HG03060 (cell line): Measurements from ENCODE around the gene SIGLEC15.
"Not testable (repeated sequence)": the region's sequence is repeated elsewhere in the genome, so short reads cannot be mapped to it uniquely, and the experiment has no call there.

Source experiments
- ATAC-seq: cut with Tn5 transposase; IDR thresholded peaks from one replicate; pipeline ENCODE4 v1.9.1; 2021; ENCODE audit warnings: low read depth, moderate number of reproducible peaks; ENCODE audit not compliant: unreplicated experiment

Gene SIGLEC15

DNA sequence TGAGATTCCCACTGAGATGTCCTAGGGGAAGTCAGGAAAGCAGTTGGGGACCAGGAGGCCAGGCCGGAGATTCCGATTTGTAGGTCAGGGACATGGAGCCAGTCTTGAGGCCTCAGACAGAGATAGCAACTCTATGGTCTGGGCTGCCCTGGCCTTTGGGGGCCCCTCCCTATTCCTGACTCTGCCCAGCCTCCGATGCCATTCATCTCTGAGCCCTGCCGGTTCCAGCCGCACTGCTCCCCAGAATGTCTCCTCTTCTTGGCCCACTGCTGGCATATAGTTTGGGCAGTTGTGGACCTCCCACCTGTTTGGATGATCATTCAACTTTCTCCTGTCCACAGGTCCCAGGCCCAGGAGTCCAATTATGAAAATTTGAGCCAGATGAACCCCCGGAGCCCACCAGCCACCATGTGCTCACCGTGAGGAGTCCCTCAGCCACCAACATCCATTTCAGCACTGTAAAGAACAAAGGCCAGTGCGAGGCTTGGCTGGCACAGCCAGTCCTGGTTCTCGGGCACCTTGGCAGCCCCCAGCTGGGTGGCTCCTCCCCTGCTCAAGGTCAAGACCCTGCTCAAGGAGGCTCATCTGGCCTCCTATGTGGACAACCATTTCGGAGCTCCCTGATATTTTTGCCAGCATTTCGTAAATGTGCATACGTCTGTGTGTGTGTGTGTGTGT is 16.4 kb downstream of the SIGLEC15 start:
- no peak for ATAC-seq

DNA sequence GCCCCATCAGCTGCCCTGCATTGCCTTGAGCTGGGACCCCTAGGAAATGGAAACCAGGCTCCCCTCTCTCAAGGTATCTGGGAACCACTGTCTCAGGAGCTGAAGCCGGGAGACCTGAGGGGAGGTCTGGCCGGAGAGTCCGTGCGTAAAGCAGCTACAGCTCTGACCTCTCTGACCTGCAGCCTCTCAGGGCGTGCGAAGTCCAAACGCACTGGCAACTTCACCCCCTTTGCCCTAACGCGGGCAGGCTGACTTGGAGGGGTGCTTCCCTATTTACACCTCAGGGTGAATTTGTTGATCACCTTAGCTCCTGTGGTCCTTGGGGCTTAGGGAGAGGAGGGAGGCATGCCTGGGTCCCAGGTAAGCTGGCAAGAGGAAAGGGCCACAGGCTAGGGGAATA is 17.5 kb downstream of the SIGLEC15 start:
- ATAC-seq: no peak

DNA sequence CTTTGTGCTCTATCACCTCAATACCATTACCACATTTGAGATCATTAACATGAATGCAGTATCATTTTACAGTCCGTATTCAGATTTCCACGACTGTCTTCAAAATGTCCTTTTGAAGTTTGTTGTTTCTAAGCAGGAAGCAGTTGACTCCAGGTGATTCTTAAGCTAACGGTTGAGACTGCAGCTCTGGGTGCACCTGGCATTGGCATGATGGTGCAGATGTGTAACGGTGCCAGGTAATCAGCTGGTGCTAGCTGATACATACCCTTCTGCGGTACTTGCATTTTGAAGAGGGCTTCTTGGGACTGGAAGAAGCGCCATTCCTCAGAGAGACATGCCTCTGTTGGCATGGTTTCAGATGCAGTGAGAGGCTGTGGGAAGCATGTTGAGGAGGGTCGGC is 19.5 kb downstream of the SIGLEC15 start:
- ATAC-seq: no peak

DNA sequence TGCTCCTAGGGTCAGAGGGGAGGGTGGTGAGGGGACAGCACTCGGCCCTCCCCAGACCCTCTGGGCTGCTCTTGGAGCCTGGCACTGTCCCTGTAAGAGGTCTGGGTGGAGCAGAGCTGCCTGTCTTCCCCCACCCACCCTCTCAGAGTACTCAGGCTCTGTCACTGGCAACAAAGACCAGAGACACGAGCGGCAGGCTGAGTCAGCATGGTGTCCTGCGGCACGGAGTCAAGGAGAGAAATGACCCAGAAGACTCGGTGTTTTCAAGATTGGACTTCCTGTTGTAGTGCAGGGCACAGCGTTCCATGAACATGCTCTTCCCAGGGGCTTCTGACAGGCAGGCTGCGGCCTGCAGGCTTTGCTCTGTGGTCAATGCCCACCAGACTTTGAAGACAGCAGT is 19.9 kb downstream of the SIGLEC15 start:
- ATAC-seq: no peak

DNA sequence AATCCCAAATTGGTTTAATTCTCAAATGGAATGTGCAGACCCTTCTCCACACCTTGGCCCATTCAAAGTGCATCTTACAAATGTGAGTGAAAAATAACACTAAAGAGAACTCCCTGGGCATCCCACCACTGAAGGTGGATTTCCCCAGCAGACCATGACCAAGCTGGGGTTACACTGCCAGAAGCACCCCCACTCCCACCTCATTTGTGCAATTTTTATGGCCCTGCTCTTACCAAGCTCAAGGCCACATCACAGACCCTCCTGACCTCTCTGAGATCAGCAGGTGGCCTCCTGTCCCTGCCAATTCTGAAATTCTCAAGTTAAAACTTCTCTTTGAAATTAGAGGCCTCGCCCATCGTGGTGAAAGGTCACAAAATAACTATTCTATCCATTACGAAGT is 21.6 kb downstream of the SIGLEC15 start:
- no peak for ATAC-seq

DNA sequence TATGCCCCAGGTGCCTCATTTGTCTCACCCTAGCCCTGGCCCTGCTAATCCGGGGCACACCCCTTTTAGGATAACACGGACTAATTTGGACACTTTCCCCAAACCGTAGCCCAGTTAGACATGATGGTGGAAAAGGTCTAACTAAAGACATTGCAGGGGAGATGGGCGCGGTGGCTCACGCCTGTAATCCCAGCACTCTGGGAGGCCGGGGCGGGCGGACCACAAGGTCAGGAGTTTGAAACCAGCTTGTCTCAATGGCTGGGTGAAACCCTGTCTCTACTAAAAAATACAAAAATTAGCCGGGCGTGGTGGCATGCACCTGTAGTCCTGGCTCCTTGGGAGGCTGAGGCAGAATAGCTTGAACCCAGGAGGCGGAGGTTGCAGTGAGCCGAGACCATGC is 23.2 kb downstream of the SIGLEC15 start:
- not testable (repeated sequence) for ATAC-seq

DNA sequence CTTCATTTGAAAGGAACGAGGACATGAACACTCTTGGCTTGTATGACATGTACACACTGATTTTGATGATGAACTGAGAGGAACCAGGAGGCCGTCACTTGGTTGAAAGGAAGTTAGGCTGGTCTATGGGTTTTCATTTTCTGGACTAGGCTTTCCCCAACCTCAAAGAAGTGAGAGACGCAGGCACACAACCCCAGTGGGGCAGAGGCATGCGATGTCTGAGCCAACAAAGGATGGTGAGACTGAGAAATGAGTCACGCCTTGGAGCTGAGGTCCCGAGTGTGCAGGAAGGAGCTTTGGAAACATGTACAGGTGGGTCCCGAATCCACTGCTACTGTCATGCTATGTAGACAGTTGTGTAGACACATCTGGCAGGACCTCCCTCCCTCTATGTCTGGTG is 24.1 kb downstream of the SIGLEC15 start:
- no peak for ATAC-seq

DNA sequence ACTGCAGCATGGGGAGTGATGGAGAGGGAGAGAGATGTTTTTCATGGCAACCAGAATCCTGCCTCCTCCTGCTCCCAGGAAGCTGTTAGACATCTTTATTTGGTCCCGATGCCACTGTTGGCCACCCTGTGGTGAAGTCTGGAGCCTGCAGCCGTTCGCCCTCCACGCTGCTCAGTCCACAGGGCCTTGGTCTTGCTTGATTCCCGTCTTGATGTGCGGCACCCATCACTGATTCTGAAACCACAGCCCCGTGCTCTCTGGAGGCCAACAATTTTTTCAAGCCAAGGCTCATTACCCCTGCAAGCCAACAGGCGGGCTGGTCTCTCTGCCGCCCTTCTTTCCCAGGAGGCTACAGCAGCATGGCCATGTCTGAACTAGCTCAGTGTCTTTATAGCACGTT is 24.5 kb downstream of the SIGLEC15 start:
- no peak for ATAC-seq

DNA sequence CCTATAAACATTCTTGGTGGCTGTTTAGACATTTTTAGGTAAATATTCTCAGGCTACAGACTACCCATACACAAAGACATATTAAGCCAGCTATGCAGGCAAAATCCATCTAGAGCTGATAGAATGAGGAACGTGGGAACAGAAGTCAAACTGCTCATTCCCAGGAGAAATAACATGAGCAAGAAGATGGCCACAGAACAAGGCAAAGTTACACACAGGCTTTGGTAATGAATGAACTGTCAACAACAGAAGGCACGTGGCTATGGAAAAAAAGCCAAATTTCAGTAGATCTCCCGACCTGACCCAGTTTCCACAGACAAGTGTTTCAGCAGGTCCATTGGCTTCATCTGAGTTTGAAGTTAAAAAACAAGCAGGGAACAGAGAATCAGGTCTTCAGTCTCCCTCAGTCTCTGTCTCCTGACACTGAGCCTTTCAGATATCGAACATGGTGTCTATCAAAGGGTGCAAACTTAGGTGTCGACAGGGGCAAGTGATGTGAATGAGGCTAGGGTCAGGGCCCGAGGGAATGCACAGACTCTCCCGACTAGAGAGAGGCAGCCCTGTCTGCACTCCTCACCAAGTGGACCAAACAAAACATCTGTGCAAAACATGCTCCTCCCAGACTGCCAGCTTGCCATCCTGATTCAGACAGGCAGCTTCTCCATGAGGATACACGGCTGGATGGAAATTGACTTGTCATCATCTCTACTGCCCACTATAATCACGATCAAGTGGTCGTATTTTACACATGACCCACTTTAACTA is 25.9 kb downstream of the SIGLEC15 start:
- no peak for ATAC-seq

DNA sequence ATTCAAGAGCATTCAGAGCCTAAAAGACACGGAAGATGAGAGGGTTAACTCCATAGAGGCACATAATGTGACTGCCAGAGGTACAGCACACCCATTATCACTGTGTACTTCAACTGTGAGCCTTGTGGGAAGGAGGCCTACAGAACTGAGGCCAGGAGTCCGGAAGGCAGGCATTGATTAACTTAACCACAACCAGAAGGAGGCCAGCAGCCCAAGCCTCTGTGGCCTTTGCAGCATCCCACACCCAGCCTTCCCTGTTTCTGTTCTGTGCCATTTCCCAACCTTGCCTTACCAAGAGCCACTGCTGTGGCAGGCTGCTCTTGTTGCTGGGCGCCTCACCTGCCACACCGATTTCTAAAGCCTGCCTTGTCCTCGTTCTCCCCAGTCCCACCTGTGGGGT is 27.2 kb downstream of the SIGLEC15 start:
- no peak for ATAC-seq

DNA sequence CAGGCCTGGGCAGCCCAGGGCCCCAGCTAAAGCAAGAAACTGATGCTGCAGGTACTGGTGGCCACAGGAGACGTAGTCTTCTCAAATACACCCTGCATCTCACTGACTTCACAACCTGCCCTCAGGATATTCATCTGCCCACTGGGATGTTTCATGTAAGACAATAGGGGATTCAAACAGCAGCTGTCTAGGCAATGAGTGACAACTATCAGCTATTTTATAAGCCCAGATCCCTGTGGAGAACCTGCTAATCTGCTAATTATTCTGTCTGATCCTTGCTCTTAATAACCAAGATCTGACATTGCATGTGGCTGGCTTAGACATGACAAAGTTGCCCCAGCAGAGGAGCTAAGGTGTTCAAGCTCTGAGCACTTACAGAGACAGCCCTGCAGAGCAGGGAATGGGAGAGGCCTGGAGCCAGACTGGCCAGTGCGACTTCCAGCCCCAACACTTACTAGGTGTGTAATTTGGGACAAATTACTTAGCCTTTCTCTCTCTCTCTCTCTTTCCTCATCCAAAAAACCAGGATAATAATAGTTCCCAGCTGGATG is 28.6 kb downstream of the SIGLEC15 start:
- no peak for ATAC-seq

DNA sequence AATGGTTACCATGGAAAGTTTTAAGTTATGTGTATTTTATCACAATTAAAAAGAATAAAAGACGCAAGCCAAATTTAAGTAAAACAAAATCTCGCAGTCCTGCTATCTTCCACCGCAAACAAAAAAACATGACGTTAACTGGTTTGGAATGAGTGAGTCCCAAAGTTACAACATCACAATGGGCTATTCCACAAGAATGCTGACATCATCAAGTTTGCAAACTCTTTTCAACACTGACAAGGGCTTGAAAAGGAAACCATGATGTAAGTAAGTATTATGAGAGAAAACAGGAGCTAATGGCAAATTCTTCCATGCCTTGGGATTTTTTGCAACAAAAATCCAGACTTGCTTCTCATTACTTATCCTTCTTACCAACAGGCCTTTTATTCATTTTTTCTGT is 31.1 kb downstream of the SIGLEC15 start:
- no peak for ATAC-seq

DNA sequence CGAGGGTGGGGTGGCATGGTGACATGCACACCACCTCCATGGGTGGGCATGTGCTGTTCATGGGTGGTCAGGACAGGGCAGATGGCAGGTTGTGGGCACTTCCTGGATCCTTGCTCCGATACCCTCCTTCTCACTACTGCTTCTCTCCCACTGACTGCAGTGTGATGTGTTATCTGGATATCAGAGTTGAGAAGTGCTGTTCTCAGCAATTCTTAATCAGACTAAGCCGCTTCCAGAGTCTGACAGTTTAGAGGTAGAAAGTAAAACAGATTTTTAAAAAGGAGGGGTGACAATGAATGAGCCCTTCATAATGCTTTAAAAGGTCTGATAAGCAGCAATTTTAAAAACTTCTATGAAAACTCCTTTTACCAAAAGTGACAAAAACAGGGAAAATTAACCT is 33.9 kb downstream of the SIGLEC15 start:
- ATAC-seq: no peak

DNA sequence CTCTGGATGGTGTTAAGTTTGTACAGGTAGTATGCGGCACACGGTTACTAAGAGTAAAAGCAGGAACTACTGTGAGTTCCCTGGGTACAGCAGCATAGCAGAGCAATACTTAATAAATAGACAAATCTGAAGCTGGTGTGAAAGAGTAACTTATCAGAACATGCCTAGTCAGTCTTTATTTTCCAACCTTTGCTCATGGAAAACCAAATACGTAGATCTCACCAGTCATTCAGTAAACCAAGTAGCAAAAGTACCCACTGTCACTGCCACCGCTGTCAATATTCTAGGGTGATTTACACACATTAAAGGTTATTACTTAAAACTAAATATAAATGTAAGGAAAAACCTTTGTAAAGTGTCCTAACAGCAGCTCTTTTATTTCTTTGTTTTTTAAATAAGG is 35.0 kb downstream of the SIGLEC15 start:
- ATAC-seq: no peak

DNA sequence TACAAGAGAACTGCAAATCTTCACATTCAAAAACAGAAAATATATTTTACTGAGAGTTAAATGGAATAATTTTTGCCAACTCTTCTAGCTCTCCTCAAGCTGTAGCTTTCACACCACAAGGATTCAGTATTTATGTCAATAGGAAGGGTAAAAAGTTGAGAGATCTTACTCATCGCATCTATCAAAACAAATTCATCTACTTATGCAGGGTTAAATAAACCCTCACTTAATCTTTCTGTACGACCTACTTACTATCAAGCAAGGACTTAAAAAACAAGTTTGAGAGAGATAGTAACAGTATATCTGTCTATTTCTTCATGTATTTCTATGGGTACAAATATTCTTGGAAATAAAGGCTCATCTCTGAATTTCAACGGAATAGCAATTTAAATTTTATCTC is 35.5 kb downstream of the SIGLEC15 start:
- ATAC-seq: no peak

DNA sequence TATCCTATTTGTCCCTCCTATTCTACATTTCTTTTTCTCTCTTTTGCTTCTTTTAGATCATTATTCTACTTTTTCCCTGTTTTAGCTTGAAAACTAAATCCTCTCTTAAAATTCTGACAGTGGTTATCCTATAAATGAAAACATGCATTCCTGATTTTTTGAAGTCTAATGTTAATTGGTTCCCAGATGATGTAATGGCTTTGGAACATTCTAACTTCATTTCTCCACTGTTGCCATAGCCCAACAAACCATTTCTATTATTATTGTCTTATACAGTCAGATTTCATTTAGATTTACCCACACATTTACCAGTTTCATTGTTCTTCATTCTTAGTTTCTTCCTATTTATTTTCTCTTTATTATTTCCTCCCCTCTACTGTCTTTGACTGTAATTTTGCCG is 36.5 kb downstream of the SIGLEC15 start:
- no peak for ATAC-seq

DNA sequence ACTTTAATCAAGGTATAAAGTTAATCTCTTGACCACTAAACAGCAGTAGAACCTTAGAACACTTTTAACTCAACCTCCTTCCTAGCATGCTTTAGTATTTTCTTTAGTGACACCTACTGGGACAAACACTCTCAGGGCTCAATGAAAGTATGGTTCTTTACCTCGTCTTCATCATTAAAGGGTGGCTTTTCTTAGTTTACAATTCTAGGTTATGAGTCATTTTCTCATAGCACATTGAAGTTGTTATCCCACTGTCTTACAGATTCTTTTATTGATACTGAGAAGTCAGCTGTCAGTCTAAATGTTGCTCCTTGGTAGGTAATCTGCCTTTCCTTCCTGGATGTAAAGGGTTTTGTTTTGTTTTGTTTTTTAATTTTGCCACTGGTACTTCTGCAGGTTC is 38.0 kb downstream of the SIGLEC15 start:
- ATAC-seq: no peak

DNA sequence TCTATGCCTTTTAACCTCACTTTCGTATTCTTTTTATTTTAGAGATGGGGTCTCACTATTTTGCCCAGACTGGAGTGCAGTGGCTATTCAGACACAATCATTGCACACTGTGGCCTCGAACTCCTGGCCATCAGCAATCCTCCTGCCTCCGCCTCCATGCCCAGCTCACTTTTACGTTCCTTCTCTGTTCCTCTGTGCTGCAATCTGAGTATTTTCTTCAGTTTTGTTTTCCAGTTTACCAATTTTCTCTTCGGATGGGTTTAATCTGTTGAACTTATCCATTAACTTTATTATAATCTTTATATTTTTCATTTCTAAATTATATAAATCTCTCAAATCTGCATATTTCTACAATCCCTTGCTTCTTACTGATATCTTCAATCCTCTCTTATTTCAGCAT is 38.6 kb downstream of the SIGLEC15 start:
- no peak for ATAC-seq

DNA sequence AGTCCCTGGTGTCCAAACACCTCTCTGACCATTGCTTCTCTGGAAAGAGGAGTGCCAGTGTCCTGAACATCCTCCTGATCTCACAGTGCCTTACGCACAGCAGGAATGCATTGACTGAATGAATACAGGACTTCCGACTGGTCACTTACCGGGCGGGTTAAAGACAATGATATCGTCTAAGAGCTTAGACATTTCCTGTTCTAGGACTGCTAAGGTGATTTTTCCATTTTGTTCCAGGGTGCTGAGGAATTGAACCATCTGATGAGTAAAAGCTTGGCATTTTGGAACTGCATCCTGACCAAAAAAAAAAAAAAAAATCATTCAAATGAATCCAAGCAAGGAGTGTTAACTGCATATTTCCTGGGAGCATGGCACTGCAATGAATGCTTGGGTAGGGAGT is 40.0 kb downstream of the SIGLEC15 start:
- ATAC-seq: no peak

DNA sequence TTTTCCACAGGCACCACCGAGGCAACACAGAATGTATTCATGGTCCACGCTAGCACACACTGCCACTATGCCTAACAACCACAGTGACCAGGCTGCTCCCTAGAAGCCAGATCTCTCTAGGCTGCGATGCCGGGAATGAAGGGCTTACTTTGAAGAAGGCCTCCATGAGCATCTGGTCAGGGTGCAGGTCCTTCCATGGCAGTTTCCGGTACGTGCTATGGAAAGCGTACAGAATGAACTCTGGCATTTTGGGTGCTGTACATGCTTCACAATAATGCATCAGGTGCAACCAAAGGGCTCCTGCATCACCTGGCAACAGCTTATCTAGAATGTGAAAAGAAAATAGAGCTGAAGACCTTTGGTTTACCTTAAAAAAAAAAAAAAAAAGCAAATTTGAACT is 44.9 kb downstream of the SIGLEC15 start:
- no peak for ATAC-seq

DNA sequence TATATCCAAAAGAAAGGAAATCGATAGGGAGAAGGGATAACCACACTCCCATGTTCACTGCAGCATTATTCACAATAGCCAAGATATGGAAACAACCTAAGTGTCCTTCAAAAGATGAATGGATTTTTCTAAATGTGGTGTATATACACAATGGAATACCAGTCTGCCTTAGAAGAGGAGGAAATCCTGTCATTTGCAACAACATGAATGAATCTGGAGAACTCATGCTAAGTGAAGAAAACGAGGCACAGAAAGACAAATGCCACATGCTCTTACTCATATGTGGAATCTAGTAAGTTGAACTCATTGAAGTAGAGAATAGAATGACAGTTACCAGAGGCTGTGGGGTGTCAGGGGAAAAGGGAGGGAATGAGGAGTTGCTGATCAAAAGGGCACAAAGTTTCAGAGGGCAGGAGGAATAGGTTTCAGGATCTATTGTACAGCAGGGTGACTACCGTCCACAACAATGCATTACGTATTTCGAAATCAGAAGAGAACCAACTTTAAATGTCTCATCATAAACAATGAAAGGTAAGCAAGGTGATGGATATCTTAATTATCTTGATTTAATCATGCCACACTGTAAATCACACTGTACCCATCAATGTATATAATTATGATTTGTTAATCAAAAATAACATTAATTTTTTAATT is 46.1 kb downstream of the SIGLEC15 start:
- ATAC-seq: no peak
